K562 (cell line): ENCODE results near the gene ZFP42. TPM values are rescaled to one million over a fixed set of nuclear protein-coding genes. Genes with fewer than 3 reads are reported as not detected.

Source experiments
- ATAC-seq: fragments of 200-7000 bp; cut with Tn5 transposase; 3 replicates; pipeline ENCODE4 v1.9.1; 2020; ENCODE audit warnings: moderate library complexity
- BruUV-seq: library from RNA; stranded (reverse); fragments of 400-500 nt; replicated peaks from 2 replicates; lab custom pipeline; 2021; lab: Mats Ljungman, UMichigan
- CTCF ChIA-PET: fragments of 300-600 bp; formaldehyde crosslinking; extraction: SDS; loops from one replicate; lab custom pipeline; 2021; ENCODE audit warnings: low intra/inter-chr PET ratio; lab: Yijun Ruan, JAX
- POLR2A ChIA-PET: fragments of 300-600, 350-650 bp; sonication (Branson Sonifier 250); formaldehyde crosslinking; extraction: SDS; loops from one replicate; lab custom pipeline; 2021; ENCODE audit warnings: antibody characterized with exemption, inconsistent platforms; lab: Yijun Ruan, JAX
- DNase-seq, 4 experiments: peaks; one replicate each; pipeline versions ENCODE4 v3.0.0 to v3.0.0-alpha.2; 2011 to 2018; ENCODE audit warnings: low spot score in 3 of 4, mixed read lengths in 3 of 4; ENCODE audit errors: extremely low read depth in 1 of 4
- FAIRE-seq: peaks from 2 replicates; lab custom pipeline; 2011; peaks lifted over from hg19 to GRCh38; lab: Jason Lieb, UNC
- H2AFZ ChIP-seq: 2 replicates; pipeline ENCODE4 v1.6.0; 2011; ENCODE audit warnings: low read depth, low read length, control low read depth, inconsistent platforms
- H3K27ac ChIP-seq: fragments of 200-600 bp; 3 replicates; pipeline ENCODE4 v1.8.0; 2011; ENCODE audit warnings: low read depth, mild to moderate bottlenecking, control low read depth, inconsistent platforms, low read length, moderate library complexity, mixed read lengths; ENCODE audit errors: extremely low read depth
- H3K27me3 ChIP-seq, 2 experiments: fragments of 300-600 bp in 1 of 2; 2 replicates in 1 of 2; 3 replicates in 1 of 2; pipeline versions ENCODE4 v1.6.0 to v1.8.0; 2011; ENCODE audit warnings: inconsistent platforms in 2 of 2, low read length in 2 of 2, mild to moderate bottlenecking in 1 of 2, mixed read lengths in 1 of 2, moderate library complexity in 1 of 2; ENCODE audit not compliant: control insufficient read depth in 2 of 2, insufficient read depth in 2 of 2
- H3K36me3 ChIP-seq: fragments of 300-600 bp; 3 replicates; pipeline ENCODE4 v1.8.0; 2011; ENCODE audit warnings: mild to moderate bottlenecking, low read length, inconsistent platforms; ENCODE audit not compliant: control insufficient read depth, insufficient read depth
- H3K4me1 ChIP-seq, 2 experiments: fragments of 200-600 bp in 1 of 2; replicated peaks in 1 of 2; 2 replicates in 1 of 2; 3 replicates in 1 of 2; pipeline versions ENCODE4 v1.5.1 to v1.8.0; 2011; ENCODE audit warnings: inconsistent platforms in 2 of 2, low read length in 2 of 2, mild to moderate bottlenecking in 1 of 2, mixed read lengths in 1 of 2, moderate library complexity in 1 of 2; ENCODE audit not compliant: control insufficient read depth in 2 of 2, insufficient read depth in 2 of 2
- H3K4me2 ChIP-seq: 2 replicates; pipeline ENCODE4 v1.6.1; 2011; ENCODE audit warnings: low read length, control low read depth, inconsistent platforms, mixed read lengths; ENCODE audit not compliant: insufficient read depth
- H3K4me3 ChIP-seq: fragments of 200-600 bp; sonication (generic), shearing (Covaris generic); 2 replicates; pipeline ENCODE4 v1.5.1; 2016; ENCODE audit warnings: control low read depth, inconsistent platforms
- H3K79me2 ChIP-seq: fragments of 200-600 bp; 3 replicates; pipeline ENCODE4 v1.8.0; 2011; ENCODE audit warnings: low read length, inconsistent platforms; ENCODE audit not compliant: control insufficient read depth, insufficient read depth
- H3K9ac ChIP-seq, 2 experiments: 2 replicates each; pipeline versions ENCODE4 v1.6.0 to v1.6.1; 2011; ENCODE audit warnings: low read depth in 2 of 2, low read length in 2 of 2, control low read depth in 1 of 2, inconsistent platforms in 1 of 2, mild to moderate bottlenecking in 1 of 2, mixed read lengths in 1 of 2; ENCODE audit not compliant: insufficient read depth in 1 of 2
- H3K9me1 ChIP-seq: one replicate; pipeline ENCODE4 v1.6.0; 2011; ENCODE audit warnings: inconsistent platforms, mild to moderate bottlenecking, low read length, moderate library complexity; ENCODE audit not compliant: control insufficient read depth, insufficient read depth
- H3K9me3 ChIP-seq: replicated peaks from 2 replicates; pipeline ENCODE4 v1.5.1; 2011; ENCODE audit warnings: low read depth, low read length, inconsistent platforms; ENCODE audit not compliant: control insufficient read depth, insufficient read depth
- H4K20me1 ChIP-seq: replicated peaks from 2 replicates; pipeline ENCODE4 v1.6.1; 2011; ENCODE audit warnings: low read length, inconsistent platforms, mixed read lengths; ENCODE audit not compliant: control insufficient read depth, insufficient read depth
- DPF2 ChIP-seq: fragments of 450-650 bp; IDR thresholded peaks from 2 replicates; pipeline ENCODE4 v1.6.1; 2016
- FUS ChIP-seq: fragments of 200-400 bp; formaldehyde crosslinking; optimal IDR thresholded peaks from 2 replicates; pipeline ENCODE3; 2017; ENCODE audit warnings: low read depth, low read length
- GTF2A2 ChIP-seq: IDR thresholded peaks from 2 replicates; pipeline ENCODE4 v1.6.1; 2016; ENCODE audit warnings: mild to moderate bottlenecking, missing genetic modification characterization, missing compliant biosample characterization
- HCFC1 ChIP-seq: IDR thresholded peaks from 2 replicates; pipeline ENCODE4 v1.6.1; 2012; ENCODE audit warnings: low read depth, low read length, improper control_type of control experiment
- HDAC8 ChIP-seq: fragments of 450-650 bp; IDR thresholded peaks from 2 replicates; pipeline ENCODE4 v1.6.1; 2016; ENCODE audit warnings: mild to moderate bottlenecking, missing genetic modification characterization, moderate library complexity, missing compliant biosample characterization
- LARP7 ChIP-seq: fragments of 450-650 bp; IDR thresholded peaks from 2 replicates; pipeline ENCODE4 v1.6.1; 2016
- MEF2D ChIP-seq: conservative IDR thresholded peaks from 2 replicates; pipeline ENCODE4 v1.6.1; 2016; ENCODE audit warnings: low read depth, missing genetic modification characterization, missing compliant biosample characterization
- RAD51 ChIP-seq: fragments of 450-650 bp; IDR thresholded peaks from 2 replicates; pipeline ENCODE4 v1.7.1; 2016; ENCODE audit warnings: low read depth, mild to moderate bottlenecking, borderline replicate concordance
- RB1 ChIP-seq: fragments of 450-650 bp; IDR thresholded peaks from 2 replicates; pipeline ENCODE4 v1.6.1; 2017; ENCODE audit warnings: low read depth, mild to moderate bottlenecking
- RFX5 ChIP-seq: IDR thresholded peaks from 2 replicates; pipeline ENCODE4 v1.6.1; 2011; ENCODE audit warnings: low read depth, mild to moderate bottlenecking, improper control_type of control experiment, low read length
- SIX5 ChIP-seq, 2 experiments: IDR thresholded peaks; 2 replicates each; pipeline ENCODE4 v1.6.1; 2011; ENCODE audit warnings: low read length in 2 of 2, borderline replicate concordance in 1 of 2, low read depth in 1 of 2, mild to moderate bottlenecking in 1 of 2, moderate library complexity in 1 of 2; ENCODE audit not compliant: insufficient read depth in 1 of 2
- SMAD1 ChIP-seq: fragments of 150-350 bp; IDR thresholded peaks from 2 replicates; pipeline ENCODE4 v1.6.1; 2014; ENCODE audit warnings: low read length, low read depth; ENCODE audit not compliant: partially characterized antibody
- SPI1 ChIP-seq: IDR thresholded peaks from 2 replicates; pipeline ENCODE4 v1.6.1; 2011; ENCODE audit warnings: low read depth, low read length, control low read depth, borderline replicate concordance
- WHSC1 ChIP-seq: IDR thresholded peaks from one replicate; pipeline ENCODE4 v1.6.1; 2012; ENCODE audit warnings: low read length, control low read depth, inconsistent platforms
- ZNF316 ChIP-seq: fragments of 450-650 bp; IDR thresholded peaks from 2 replicates; pipeline ENCODE4 v1.6.1; 2016
- ZNF436 ChIP-seq: fragments of 250-450, 450-650 bp; sonication (Bioruptor Pico); formaldehyde crosslinking; IDR thresholded peaks from 2 replicates; pipeline ENCODE4 v1.7.0; 2020; ENCODE audit warnings: mild to moderate bottlenecking
- ZNF507 ChIP-seq: conservative IDR thresholded peaks from 2 replicates; pipeline ENCODE4 v1.6.1; 2017; ENCODE audit warnings: missing genetic modification characterization, missing compliant biosample characterization
- ZNF778 ChIP-seq: fragments of 450-650 bp; formaldehyde crosslinking; IDR thresholded peaks from 2 replicates; pipeline ENCODE4 v1.4.0; 2020; ENCODE audit warnings: mild to moderate bottlenecking, moderate library complexity
- ZZZ3 ChIP-seq: fragments of 450-650 bp; IDR thresholded peaks from 2 replicates; pipeline ENCODE4 v1.6.1; 2016; ENCODE audit warnings: antibody characterized with exemption, mild to moderate bottlenecking, moderate library complexity
- WGBS: fragments of 100-300 bp; shearing (Covaris generic); methylation state at CpG from one replicate; pipeline ENCODE4 v1.1.6; 2016; ENCODE audit warnings: low coverage, mixed read lengths; ENCODE audit not compliant: insufficient coverage; ENCODE audit errors: missing lambda C conversion rate; 5-methylcytosine and 5-hydroxymethylcytosine counted together
- in situ Hi-C: fragments of 300-500 bp; cut with MboI; formaldehyde crosslinking; loops from 4 replicates; pipeline ENCODE4 v1.15.0; 2018; ENCODE audit warnings: inconsistent platforms, mixed read lengths
- intact Hi-C: fragments of 100-400 bp; cut with micrococcal nuclease; formaldehyde crosslinking; loops from 2 replicates; pipeline ENCODE4 v1.14.2; 2022
- polyA plus RNA-seq, 8 experiments: library from polyadenylated mRNA; depleted of rRNA in 4 of 8; stranded (reverse) in 5 of 8; unstranded in 3 of 8; fragments of >200 nt; fragmentation: Nextera tagmentation in 2 of 8; fragmentation: Illumina TruSeq in 1 of 8; extraction: Ambion mirVana in 2 of 8; extraction: Trizol in 1 of 8; gene quantifications; 2 replicates each; pipeline versions ENCODE4 v1.2.1 to v1.2.3, GENCODE V29; 2011 to 2014; ENCODE audit warnings: inconsistent platforms in 1 of 8, missing spikeins in 1 of 8
- total RNA-seq, 7 experiments: library from RNA; depleted of rRNA in 6 of 7; stranded (reverse); fragments of >200 nt in 6 of 7; fragmentation: Illumina TruSeq in 2 of 7; extraction: Trizol in 2 of 7; gene quantifications; 2 replicates each; pipeline versions ENCODE4 v1.2.1 to v1.2.3, GENCODE V29; 2011 to 2021; ENCODE audit warnings: low replicate concordance in 1 of 7
- TF ChIP-seq, protein P1 (sequence below): fragments of 200-800 bp; sonication (Bioruptor generic); IDR thresholded peaks from 2 replicates; pipeline ENCODE4 v1.6.1; 2017; ENCODE audit warnings: missing genetic modification characterization, missing compliant biosample characterization
- TF ChIP-seq, protein P2 (sequence below): fragments of 450-650 bp; formaldehyde crosslinking; IDR thresholded peaks from 2 replicates; pipeline ENCODE4 v1.4.0; 2020; ENCODE audit warnings: mild to moderate bottlenecking

The ZFP42 gene
- total and polyA plus RNA-seq, 9 of the 15 experiments (the other 6 are each of a cell fraction or from before 2014, with no cell fraction given), result 0.09 to 0.64 (median 0.20) TPM

DNA sequence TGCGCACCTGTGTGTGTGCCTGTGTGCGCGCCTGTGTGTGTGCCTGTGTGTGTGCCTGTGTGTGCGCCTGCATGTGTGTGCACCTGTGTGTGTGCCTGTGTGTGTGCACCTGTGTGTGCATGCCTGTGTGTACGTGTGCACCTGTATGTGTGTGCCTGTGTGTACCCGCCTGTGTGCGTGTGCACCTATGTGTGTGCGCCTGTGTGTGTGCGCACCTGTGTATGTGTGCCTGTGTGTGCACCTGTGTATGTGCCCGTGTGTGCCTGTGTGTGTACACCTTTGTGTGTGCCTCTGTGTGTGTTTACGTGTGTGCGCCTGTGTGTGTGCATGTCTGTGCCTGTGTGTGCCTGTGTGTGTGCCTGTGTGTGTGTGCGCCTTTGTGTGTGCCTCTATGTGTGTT lies 33.5 kb downstream of the ZFP42 start (continued):
- no peak for TF ChIP-seq HDAC8 (tag)

DNA sequence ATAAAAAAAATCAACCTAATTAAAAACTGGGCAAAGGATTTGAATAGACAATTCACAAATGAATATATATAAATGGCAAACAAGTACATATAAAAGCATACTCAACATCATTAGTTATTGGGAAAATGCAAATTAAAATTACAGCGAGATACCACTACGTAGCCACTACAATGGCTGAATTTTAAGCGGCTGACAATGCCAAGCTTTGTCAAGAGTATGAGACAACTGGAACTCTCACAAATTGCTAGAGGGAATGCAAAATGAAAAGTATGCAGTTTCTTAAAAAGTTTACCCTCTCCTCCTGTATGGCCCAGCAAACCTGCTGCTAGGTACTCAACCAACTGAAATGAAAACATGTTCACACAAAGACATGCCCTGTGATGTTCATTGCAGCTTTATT lies 34.8 kb downstream of the ZFP42 start:
- Histone ChIP-seq H3K9me1 (no peaks in the 10 kb centered on the region), H3K4me1 (no peaks in the 10 kb centered on the region), H3K36me3 (no peaks in the 10 kb centered on the region), H4K20me1 (no peaks in the 10 kb centered on the region), H3K27ac (no peak overlapping the region), H3K79me2 (no peaks in the 10 kb centered on the region), H3K27me3 (peaks cover 0 to 12% of the 10 kb centered on the region in 2 experiments; a peak in 4 of 5 replicates), H3K4me2 (no peak overlapping the region), H3K9ac (no peak overlapping the region), H2AFZ (no peak overlapping the region), H3K4me3 (no peak overlapping the region), H3K9me3 (no peaks in the 10 kb centered on the region)
- ATAC-seq (no peak), FAIRE-seq (no peak), DNase-seq (no peak)
- BruUV-seq, result no TSS peak
- ChIA-PET POLR2A (no interaction called here), CTCF (no interaction called here)
- intact Hi-C loops (no loop called here), in situ Hi-C loops (no loop called here)
- WGBS, result 0% methylated on average over 3 of the region's 3 CpGs
- TF ChIP-seq MEF2D (tag) (no peak), GTF2A2 (no peak), RB1 (no peak), HCFC1 (no peak), FUS (no peak), ZNF316 (no peak), ZNF436 (CRISPR knock-in tag) (no peak), ZZZ3 (no peak), ZNF778 (no peak), SPI1 (no peak), DPF2 (no peak), SIX5 (IDR thresholded peaks at IDR 0.05; ENCODE audit: borderline replicate concordance in 1 of 2, insufficient read depth in 1 of 2, low read depth in 1 of 2, low read length in 2 of 2) (no peak), WHSC1 (no peak), SMAD1 (no peak), RFX5 (no peak), ZNF507 (tag) (no peak), LARP7 (no peak), RAD51 (no peak)
- TF ChIP-seq, protein P1, sequence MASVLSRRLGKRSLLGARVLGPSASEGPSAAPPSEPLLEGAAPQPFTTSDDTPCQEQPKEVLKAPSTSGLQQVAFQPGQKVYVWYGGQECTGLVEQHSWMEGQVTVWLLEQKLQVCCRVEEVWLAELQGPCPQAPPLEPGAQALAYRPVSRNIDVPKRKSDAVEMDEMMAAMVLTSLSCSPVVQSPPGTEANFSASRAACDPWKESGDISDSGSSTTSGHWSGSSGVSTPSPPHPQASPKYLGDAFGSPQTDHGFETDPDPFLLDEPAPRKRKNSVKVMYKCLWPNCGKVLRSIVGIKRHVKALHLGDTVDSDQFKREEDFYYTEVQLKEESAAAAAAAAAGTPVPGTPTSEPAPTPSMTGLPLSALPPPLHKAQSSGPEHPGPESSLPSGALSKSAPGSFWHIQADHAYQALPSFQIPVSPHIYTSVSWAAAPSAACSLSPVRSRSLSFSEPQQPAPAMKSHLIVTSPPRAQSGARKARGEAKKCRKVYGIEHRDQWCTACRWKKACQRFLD (CRISPR knock-in tag), result no peak
- TF ChIP-seq, protein P2, sequence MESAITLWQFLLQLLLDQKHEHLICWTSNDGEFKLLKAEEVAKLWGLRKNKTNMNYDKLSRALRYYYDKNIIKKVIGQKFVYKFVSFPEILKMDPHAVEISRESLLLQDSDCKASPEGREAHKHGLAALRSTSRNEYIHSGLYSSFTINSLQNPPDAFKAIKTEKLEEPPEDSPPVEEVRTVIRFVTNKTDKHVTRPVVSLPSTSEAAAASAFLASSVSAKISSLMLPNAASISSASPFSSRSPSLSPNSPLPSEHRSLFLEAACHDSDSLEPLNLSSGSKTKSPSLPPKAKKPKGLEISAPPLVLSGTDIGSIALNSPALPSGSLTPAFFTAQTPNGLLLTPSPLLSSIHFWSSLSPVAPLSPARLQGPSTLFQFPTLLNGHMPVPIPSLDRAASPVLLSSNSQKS (CRISPR knock-in tag), result no peak
